GM06990 (cell line): ENCODE measurements around the gene ADCY3.

Source experiments
- DNase-seq: peaks from one replicate; pipeline ENCODE4 v3.0.0-alpha.2; 2011; ENCODE audit not compliant: insufficient read length; ENCODE audit errors: extremely low read depth
- H3K27me3 ChIP-seq: replicated peaks from 2 replicates; pipeline ENCODE4 v1.6.0; 2011; ENCODE audit warnings: low read length; ENCODE audit not compliant: control insufficient read depth, insufficient read depth
- H3K36me3 ChIP-seq: 2 replicates; pipeline ENCODE4 v1.5.1; 2011; ENCODE audit warnings: low read length; ENCODE audit not compliant: control insufficient read depth, insufficient read depth
- H3K4me3 ChIP-seq: replicated peaks from 2 replicates; pipeline ENCODE4 v1.5.1; 2011; ENCODE audit warnings: low read depth, mild to moderate bottlenecking, control low read depth, low read length
- CTCF ChIP-seq: IDR thresholded peaks from 2 replicates; pipeline ENCODE4 v1.5.1; 2011; ENCODE audit warnings: low read length, control low read depth, mild to moderate bottlenecking, inconsistent platforms; ENCODE audit not compliant: insufficient read depth, poor library complexity, severe bottlenecking

Gene ADCY3

DNA sequence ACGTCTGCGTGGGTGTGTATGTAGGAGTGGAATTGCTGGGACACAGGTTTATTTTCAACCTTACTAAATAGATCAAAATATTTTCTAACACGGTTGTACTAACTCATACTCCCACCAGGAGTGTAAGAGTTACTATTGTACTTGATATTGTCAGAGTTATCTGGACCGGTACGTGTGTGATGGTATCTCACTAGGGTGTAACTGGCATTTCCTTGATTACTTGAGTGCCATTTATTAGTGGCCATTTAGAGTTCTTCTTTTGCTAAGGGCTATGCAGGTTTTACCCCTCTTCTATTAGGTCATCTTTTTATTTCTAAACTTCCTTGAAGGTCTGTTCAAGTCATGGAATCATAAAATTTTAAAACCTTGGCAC, 93.3 kb downstream of the ADCY3 start:
- Histone ChIP-seq H3K36me3 (peaks cover 17% of the 10 kb centered on the region), H3K27me3 (no peaks in the 10 kb centered on the region), H3K4me3 (no peak overlapping the region)
- DNase-seq, result no peak
- no peak for TF ChIP-seq CTCF

DNA sequence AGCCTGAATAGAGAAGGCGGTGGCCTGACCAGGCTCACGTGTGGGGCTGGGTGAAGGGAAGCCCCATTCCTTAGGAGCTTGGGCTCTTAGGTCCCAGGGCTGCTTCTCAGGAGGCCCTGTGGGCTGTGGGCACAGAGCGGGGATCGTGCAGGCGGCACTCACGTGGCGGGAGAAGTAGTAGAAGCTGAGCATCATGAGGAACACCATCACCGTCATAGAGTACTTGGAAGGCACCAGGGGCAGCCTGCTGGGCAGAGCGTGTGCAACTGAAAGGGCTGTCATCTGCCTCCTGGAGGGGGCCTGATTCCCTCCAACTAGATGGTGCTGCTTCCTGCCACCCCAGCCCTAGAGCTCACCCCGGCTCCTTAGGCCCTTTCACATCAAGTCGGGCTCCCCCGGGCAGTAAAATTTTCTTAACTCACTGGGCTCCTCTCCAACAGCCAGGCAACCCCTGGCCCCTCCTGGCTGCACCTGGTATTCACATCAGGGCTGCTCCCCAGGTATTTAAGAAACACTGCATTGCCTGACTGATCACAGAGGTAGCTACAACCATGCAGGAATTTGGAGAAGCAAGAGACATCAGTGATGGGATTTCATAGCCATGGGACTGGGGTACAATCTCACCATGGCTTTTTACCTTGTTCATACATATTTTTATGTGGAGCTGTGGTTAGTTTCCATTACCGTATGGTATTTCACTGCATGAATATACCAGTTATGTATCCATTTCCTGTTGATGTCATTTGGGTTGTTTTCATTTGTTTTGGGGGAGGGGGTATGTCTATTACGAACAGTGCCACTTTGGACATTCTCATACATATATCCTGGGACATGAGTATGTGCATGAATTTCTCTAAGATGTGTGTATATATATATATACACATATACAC, 93.9 kb downstream of the ADCY3 start:
- H3K36me3 ChIP-seq, result peaks cover 20% of the 10 kb centered on the region
- DNase-seq, result no peak
- H3K27me3 ChIP-seq, result no peaks in the 10 kb centered on the region
- no peak for TF ChIP-seq CTCF
- H3K4me3 ChIP-seq, result no peak overlapping the region

- Histone ChIP-seq H3K27me3 (no peaks in the 10 kb centered on the region), H3K4me3 (no peak overlapping the region), H3K36me3 (peaks cover 19% of the 10 kb centered on the region)
- peak; percentile 55 for TF ChIP-seq CTCF
- DNase-seq, result no peak
These were observed 94.8 kb downstream of the ADCY3 start for GRCh38 chr2:24824966-24825882.

DNA sequence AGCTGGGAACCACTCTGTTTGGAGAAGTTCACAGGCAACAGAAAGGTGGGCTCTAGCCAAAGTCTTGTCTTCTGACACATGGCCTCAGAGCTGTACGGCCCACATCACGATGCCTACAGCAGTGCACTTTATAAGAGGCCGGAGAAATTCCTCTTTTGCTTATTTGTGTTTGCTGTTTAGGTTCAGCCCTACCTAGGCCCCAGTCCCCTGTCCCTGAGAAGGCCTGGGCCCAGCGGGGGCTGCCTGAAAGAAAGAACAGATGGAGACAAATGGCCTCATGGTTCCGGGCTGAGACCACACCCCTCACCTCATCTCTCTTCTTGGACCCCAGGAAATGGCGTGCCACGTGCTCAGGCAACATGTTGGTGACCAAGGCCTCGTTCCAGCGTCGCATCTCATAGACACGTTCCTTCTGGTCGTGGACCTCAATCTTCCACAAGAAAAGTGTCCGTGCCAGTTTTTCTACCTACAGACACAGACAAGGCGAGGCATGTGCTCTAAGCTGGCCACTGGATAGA, 95.9 kb downstream of the ADCY3 start:
- no peak for DNase-seq
- no peaks in the 10 kb centered on the region for H3K27me3 ChIP-seq
- TF ChIP-seq CTCF, result no peak
- H3K4me3 ChIP-seq, result no peak overlapping the region
- peaks cover 20% of the 10 kb centered on the region for H3K36me3 ChIP-seq

DNA sequence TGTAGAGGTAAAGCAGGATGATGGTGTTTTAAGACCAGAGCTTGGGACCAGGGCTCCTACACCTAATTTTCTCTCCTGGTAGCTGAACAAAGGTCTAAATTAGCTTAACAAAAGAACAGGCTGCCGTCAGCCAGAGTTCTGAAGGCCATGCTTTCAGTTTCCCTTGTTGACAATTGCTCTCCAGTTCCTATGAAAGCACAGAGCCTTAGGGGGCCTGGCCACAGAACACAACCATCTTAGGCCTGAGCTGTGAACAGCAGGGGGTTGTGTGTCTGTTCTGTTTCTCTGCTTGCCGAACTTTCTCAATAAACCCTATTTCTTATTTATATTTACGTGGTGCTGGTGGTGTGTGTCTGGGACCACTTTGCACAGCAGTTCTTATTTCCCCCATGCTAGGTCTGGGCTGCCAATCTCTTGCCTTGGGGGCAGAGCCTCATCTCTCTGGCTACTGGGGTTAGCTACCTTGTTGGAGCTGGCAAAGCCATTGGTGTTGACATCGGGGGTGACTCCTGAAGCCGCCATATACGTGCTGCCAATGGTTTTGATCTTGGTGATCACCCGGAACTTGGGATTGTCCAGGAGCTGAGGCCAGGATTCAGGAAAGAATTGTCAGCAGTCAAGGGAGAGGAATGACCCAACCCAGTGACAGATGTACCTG, 97.9 kb downstream of the ADCY3 start:
- Histone ChIP-seq H3K27me3 (no peaks in the 10 kb centered on the region), H3K4me3 (no peak overlapping the region), H3K36me3 (peaks cover 25% of the 10 kb centered on the region)
- TF ChIP-seq CTCF, result no peak
- DNase-seq, result no peak
